Loucy (cell line): ENCODE results near the gene WBP2.

Source experiments
- H2AFZ ChIP-seq: fragments of 200-600 bp; sonication (generic); 2 replicates; pipeline ENCODE4 v1.6.0; 2016; ENCODE audit warnings: antibody characterized with exemption, mild to moderate bottlenecking, low read length, moderate library complexity
- H3F3A ChIP-seq: fragments of 200-600 bp; 2 replicates; pipeline ENCODE4 v1.6.0; 2016; ENCODE audit warnings: antibody characterized with exemption, low read depth, mild to moderate bottlenecking
- H3K27me3 ChIP-seq: fragments of 200-600 bp; sonication (generic); 2 replicates; pipeline ENCODE4 v1.6.1; 2014; ENCODE audit warnings: low read length, mild to moderate bottlenecking; ENCODE audit not compliant: insufficient read depth, poor library complexity, severe bottlenecking
- H3K36me3 ChIP-seq: fragments of 200-600 bp; sonication (generic); 2 replicates; pipeline ENCODE4 v1.6.1; 2016; ENCODE audit warnings: low read length; ENCODE audit not compliant: insufficient read depth
- H3K4me1 ChIP-seq: fragments of 200-600 bp; sonication (generic); 2 replicates; pipeline ENCODE4 v1.5.1; 2014; ENCODE audit warnings: low read length, mild to moderate bottlenecking; ENCODE audit not compliant: insufficient read depth, poor library complexity, severe bottlenecking
- H3K4me2 ChIP-seq: fragments of 200-600 bp; sonication (generic); 2 replicates; pipeline ENCODE4 v1.6.0; 2014; ENCODE audit warnings: antibody characterized with exemption, low read length, low read depth, mild to moderate bottlenecking; ENCODE audit not compliant: poor library complexity, severe bottlenecking
- H3K4me3 ChIP-seq: fragments of 200-600 bp; sonication (generic); 2 replicates; pipeline ENCODE4 v1.5.1; 2014; ENCODE audit warnings: low read length, mild to moderate bottlenecking, mixed read lengths; ENCODE audit not compliant: poor library complexity, severe bottlenecking
- H3K79me2 ChIP-seq: fragments of 200-600 bp; sonication (generic); 2 replicates; pipeline ENCODE4 v1.6.1; 2014; ENCODE audit warnings: low read length; ENCODE audit not compliant: insufficient read depth
- H3K9ac ChIP-seq: fragments of 200-600 bp; sonication (generic); 2 replicates; pipeline ENCODE4 v1.6.0; 2014; ENCODE audit warnings: mild to moderate bottlenecking, low read depth, low read length, moderate library complexity; ENCODE audit not compliant: poor library complexity, severe bottlenecking
- H3K9me2 ChIP-seq: fragments of 200-600 bp; sonication (generic); replicated peaks from 2 replicates; pipeline ENCODE4 v1.6.1; 2016; ENCODE audit warnings: low read depth, low read length, mixed read lengths
- H3K9me3 ChIP-seq: fragments of 200-600 bp; sonication (generic); 2 replicates; pipeline ENCODE4 v1.6.1; 2014; ENCODE audit warnings: mild to moderate bottlenecking, antibody characterized with exemption, low read length, low read depth; ENCODE audit not compliant: insufficient read depth
- H4K20me1 ChIP-seq: fragments of 200-600 bp; sonication (generic); 2 replicates; pipeline ENCODE4 v1.6.0; 2014; ENCODE audit warnings: antibody characterized with exemption, low read length, mild to moderate bottlenecking; ENCODE audit not compliant: insufficient read depth, poor library complexity, severe bottlenecking
- EZH2phosphoT487 ChIP-seq: fragments of 200-600 bp; IDR thresholded peaks from 2 replicates; pipeline ENCODE4 v1.6.1; 2018; ENCODE audit warnings: antibody characterized with exemption, mild to moderate bottlenecking, moderate library complexity, borderline replicate concordance
- TF ChIP-seq, protein P1 (sequence below): fragments of 200-600 bp; sonication (generic); conservative IDR thresholded peaks from 2 replicates; pipeline ENCODE4 v1.5.1; 2014; ENCODE audit warnings: mild to moderate bottlenecking, antibody characterized with exemption, low read length

Gene WBP2

DNA sequence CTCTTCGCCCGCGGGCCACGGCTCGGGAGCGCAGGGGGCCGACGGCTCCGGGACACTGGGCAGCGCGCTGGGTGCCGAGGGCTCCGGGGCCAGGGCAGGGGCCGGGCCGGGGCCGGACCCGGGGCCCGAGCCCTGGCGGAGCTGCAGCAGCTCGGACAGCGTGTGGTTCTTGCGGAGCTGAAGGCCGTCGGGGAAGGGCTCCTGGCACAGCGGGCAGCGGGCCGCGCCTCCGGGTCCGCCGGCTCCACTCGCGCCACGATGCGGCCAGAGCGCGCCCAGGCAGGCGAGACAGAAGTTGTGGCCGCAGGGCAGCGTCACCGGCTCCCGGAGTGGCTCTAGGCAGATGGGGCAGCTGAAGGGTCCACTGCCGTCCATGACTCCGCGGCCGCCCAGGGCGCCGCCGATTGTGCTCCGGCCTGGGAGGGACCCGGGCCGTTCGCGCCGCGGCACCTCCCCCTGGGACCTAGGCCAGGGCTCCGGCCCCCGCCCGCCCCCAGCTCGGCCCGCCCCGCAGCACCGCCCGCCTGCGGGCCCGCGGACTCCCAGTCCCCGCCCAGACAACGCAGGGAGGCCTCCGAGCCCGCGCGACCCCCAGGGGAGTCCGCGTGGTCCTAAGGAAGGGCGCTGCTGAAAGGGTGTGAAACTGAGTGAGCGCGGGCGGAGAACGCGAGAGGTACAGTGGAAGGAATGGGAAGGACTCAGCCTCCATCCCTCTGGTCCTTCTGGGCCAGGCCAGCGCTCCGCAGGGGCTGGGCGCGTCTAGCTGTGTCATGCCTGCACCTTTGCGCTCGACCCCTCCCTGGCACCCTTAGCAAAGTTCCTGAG lies 23.3 kb upstream of the WBP2 start, which contains the start of gene TRIM47:
Gene TRIM47, minus strand, starts transcription at position 408 of the 825 bp plus-strand sequence. Its CDS starts 33 bp downstream, at position 375.
- H2AFZ ChIP-seq: no peak within 1 kb of the TSS
- H3K36me3 ChIP-seq: no peaks in the 10 kb centered on the region
- H4K20me1 ChIP-seq: no peaks in the 10 kb centered on the region
- H3K4me2 ChIP-seq: peak within 1 kb of the TSS; percentile 94
- H3F3A ChIP-seq: no peaks in the 10 kb centered on the region
- H3K27me3 ChIP-seq: no peaks in the 10 kb centered on the region
- H3K9me3 ChIP-seq: no peaks in the 10 kb centered on the region
- H3K4me3 ChIP-seq: peak within 1 kb of the TSS; percentile 82
- TF ChIP-seq, protein P1, sequence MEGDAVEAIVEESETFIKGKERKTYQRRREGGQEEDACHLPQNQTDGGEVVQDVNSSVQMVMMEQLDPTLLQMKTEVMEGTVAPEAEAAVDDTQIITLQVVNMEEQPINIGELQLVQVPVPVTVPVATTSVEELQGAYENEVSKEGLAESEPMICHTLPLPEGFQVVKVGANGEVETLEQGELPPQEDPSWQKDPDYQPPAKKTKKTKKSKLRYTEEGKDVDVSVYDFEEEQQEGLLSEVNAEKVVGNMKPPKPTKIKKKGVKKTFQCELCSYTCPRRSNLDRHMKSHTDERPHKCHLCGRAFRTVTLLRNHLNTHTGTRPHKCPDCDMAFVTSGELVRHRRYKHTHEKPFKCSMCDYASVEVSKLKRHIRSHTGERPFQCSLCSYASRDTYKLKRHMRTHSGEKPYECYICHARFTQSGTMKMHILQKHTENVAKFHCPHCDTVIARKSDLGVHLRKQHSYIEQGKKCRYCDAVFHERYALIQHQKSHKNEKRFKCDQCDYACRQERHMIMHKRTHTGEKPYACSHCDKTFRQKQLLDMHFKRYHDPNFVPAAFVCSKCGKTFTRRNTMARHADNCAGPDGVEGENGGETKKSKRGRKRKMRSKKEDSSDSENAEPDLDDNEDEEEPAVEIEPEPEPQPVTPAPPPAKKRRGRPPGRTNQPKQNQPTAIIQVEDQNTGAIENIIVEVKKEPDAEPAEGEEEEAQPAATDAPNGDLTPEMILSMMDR: no peak
- TF ChIP-seq EZH2phosphoT487: no peak
- H3K9me2 ChIP-seq: no peaks in the 10 kb centered on the region
- peaks cover 26% of the 10 kb centered on the region for H3K4me1 ChIP-seq
- H3K79me2 ChIP-seq: peaks cover 16% of the 10 kb centered on the region
- peak within 1 kb of the TSS; percentile 92 for H3K9ac ChIP-seq

- no peak overlapping the region for H3K9ac ChIP-seq
- H3K4me1 ChIP-seq: peaks cover 31% of the 10 kb centered on the region
- no peaks in the 10 kb centered on the region for H3K36me3 ChIP-seq
- H3K9me3 ChIP-seq: no peaks in the 10 kb centered on the region
- H4K20me1 ChIP-seq: no peaks in the 10 kb centered on the region
- no peak overlapping the region for H3K4me3 ChIP-seq
- H3K9me2 ChIP-seq: no peaks in the 10 kb centered on the region
- no peak overlapping the region for H2AFZ ChIP-seq
- H3K4me2 ChIP-seq: no peak overlapping the region
- no peaks in the 10 kb centered on the region for H3F3A ChIP-seq
- H3K27me3 ChIP-seq: no peaks in the 10 kb centered on the region
- TF ChIP-seq EZH2phosphoT487: no peak
- TF ChIP-seq, protein P1: no peak
- H3K79me2 ChIP-seq: peaks cover 16% of the 10 kb centered on the region
Measured at GRCh38 chr17:75877752-75878173, 22.6 kb upstream of the WBP2 start.

DNA sequence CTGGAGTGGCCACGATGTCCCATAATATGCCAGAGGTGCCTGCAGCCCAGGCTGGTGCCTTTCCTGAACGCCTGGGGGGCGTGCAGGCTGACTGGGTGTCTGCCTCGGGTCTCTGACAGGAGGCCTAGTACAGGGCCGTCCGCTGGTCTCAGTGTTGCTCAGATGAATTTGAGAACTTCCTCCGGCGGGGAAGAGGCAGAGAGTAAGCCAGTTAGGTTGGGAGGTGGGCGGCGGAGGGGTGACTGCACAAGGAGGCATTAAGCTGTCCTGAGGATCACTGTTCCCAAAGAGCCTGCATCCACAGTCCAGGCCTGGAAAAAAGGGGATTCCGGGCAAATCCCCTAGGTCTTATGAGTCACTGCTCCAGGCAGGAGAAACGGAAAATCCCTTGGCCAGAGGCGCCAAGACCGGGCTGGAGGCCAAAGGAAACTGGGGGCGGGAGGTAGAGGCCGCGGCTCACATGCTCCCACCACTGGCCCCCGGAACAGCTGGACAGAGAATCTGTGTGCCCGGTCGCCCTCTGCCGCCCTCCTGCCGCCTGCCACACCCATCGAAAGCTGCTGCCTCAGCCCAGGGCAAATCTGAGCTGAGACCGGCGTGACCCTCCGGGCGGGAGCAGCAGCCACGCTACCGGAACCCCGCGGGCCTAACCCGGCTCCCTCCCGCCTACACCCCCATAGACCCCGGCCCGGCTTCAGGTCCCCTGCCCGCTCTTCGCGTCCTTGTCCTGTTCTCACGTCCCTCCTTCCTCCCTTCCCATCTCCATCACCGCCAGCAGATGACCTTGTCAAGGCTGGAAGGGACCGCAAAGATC lies 22.0 kb upstream of the WBP2 start:
- Histone ChIP-seq H3K79me2 (peaks cover 16% of the 10 kb centered on the region), H3K9ac (peak overlapping the region; percentile 92), H3K9me2 (no peaks in the 10 kb centered on the region), H2AFZ (peak overlapping the region; percentile 74), H4K20me1 (no peaks in the 10 kb centered on the region), H3F3A (no peaks in the 10 kb centered on the region), H3K27me3 (no peaks in the 10 kb centered on the region), H3K4me1 (peaks cover 36% of the 10 kb centered on the region), H3K9me3 (no peaks in the 10 kb centered on the region), H3K4me2 (peak overlapping the region; percentile 94), H3K4me3 (peak overlapping the region; percentile 82), H3K36me3 (no peaks in the 10 kb centered on the region)
- no peak for TF ChIP-seq EZH2phosphoT487
